ENCODE data around the gene LIX1L.

Gene LIX1L

DNA sequence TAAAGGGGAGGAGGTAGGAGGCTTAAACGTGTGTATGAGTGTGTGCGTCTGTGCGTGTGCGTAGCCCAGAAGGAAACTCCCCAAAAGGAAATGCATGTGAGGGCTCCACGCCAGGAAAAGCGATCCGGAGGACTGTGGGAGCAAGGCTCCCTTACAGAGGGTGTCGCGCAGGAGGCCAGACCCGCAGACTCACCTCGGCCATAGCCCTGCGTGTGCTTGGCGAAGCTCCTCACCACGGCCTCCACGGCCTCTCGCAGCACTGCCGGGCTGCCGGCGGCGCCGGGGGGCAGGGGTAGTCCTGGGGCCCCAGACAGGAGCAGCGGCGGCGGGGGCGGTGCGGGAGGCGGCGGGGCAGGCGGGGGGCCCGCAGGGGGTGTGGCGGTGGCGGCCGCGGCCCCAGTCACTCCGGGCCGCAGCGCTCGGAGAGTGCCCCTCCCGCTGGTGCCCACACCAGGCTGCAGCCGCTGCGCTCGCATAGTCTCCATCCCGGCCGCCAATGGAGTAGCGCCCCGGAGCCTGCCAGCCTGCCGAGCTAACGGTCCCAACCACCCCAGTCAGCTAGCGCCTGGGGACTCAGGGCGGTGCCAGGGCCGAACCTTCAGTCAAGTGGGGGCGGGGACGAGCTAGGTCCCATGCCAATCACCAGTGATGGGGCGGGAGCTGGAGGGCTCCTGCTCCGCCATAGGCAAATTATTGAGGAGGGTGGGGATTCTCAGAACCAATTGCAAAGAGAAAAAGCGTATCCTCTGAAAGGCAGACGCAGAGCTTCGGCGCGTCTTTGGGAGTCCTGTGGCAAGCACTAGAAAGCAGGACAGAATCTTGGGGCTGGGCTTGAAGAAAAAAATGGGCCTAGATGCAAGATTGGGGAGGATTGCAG, at the start of gene LIX1L:
TSS of gene LIX1L (minus strand) at position 575 of the 877 bp plus-strand sequence. CDS start at position 485, 90 bp downstream.
- DNase-seq = peak; percentile 94

DNA sequence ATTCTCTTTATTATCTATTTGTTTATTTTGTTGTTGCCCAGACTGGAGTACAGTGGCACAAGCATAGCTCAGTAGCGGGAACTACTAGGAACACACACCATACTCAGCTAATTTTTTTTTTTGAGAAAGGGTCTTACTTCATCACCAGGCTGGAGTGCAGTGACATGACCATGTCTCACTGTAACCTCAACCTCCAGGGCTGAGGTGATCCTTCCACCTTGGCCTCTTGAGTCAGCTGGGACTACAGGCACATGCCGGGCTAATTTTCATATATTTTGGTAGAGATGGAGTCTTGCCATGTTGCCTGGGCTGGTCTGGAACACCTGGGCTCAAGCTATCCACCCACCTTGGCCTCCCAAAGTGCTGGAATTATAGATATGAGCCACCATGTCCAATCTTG, 43.9 kb upstream of the LIX1L start:
- DNase-seq = no peak

DNA sequence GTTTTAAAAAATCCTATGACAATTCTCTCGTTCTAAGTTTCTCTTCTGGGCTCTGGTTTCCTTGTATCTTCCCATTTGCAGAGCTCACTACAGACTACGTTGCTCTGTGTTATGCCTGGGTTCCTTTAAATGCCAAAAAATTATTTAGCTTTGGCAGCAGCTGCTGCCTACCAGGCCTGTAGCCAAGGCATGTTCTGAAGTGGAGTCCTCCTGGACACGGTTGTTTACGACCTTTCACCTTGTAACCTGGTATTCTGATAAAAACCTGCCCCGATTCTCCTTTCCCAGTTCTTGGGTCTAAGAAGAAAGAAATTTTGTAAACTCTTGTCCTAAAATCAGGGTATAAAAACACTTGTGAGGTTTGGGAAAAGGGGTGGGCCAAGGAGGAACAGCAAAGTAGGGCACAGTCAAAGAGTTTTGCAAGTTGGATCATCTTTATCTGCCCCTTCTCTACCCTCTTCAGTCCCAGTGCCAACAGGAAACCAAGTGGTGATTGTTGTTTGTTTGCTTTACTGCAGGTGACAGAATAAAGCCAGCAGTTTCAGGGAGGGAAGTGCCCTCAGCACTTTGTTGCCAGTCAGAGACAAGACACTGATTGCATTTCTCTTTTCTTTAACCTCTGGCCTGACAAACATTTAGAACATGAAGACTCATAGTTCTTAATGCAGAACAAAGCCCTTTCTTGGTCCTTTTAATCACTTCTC, 41.7 kb upstream of the LIX1L start:
- peak; percentile 86 for DNase-seq

DNA sequence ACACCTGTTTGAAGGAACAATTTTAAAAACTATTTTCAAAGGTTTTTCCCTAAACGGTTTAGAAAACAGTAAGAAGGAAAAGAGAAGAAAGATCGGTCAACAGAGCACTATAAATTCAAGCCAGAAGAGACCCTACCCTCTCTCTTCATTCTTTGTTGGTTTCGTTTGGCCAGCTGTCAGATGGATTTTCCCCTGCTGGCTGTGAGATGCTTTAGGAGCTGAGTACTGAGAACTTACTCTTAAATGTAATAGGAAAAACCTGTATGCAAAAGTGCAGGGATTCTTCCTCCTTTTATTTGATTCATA, 39.9 kb upstream of the LIX1L start:
- DNase-seq = no peak

DNA sequence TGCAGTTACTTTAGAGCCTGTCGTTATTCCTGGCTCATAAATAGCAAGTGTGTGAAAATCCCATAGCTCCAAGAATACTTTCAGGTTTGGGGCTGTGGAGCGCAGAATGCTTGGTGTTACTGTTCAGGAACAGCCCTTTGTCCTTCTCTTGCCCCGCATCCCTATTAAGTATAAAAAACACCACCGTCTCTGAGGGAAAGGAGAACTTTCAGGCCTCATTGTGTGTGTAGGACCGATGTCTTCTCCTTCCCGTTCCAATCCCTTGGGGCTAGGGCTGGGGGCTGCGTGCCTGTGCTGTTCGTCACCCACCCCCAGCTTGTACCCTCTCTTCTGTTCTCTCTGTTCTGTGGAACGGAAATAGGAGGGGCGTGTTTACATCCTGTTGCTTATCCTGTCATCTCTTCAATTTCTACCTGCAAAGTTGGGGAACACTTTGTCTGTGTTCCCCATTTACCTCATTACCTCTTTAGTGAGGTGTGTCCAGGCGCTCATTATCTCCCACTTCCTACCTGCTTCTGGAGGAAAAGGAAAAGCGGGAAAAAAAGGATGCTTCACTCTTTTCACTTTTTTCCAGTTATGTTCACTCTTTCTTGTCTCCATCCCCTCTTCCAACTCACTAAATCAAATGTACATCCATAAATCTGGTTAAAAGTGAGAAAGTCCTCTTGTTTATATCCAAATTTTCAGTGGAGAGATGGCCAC, 39.4 kb upstream of the LIX1L start:
- DNase-seq = no peak

DNA sequence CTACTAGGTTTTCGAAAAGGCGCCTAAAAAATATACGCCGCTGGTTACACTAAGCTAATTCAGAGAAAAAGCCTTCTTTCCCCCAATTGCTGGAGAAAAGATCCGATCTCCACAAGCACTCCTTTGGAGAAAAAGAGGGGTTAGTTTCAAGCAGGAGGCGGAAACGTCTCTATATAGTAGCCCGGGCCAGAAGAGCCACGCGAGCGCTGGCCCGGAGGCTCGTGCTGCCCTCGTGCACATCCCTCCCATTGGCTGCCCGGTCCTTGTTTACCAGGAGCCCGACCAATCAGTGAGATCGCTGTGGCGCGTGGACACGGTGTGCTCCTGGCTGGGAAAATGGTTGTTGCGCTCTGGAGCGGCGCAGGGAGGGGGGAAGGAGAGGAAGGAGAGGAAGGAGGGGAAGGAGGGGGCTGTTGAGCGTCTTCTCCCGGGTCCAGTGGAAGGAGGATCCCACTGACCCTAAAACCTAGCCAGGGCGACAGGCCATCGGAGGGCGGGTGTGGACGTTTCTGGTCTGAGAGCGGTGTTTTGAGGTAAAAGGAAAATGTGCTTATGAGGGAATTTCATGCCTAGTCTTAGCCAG, 38.7 kb upstream of the LIX1L start, which contains the start of gene TXNIP:
TSS of gene TXNIP (minus strand) at position 147 of the 583 bp plus-strand sequence. CDS start 313 bp downstream, outside the sequence.
- DNase-seq = peak; percentile 97

DNA sequence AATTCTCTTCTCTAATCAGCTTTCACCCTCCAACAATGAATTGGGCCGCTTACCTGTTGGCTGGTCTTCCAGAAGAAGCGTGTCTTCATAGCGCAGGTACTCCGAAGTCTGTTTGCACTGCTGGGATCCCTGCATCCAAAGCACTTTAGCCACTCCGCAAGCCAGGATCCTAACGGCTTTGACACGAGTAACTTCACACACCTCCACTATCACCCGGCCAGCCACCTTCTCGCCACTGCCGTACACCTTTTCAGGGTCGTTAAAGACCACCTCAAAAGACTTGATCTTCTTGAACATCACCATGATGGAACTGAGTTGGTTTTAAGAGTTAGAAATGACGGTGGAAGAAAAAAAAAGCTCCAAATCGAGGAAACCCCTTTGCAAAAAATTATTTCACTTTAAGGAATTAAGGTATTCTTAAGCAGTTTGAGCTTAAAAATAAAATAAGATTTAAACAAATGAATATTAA, 38.2 kb upstream of the LIX1L start:
- no peak for DNase-seq

DNA sequence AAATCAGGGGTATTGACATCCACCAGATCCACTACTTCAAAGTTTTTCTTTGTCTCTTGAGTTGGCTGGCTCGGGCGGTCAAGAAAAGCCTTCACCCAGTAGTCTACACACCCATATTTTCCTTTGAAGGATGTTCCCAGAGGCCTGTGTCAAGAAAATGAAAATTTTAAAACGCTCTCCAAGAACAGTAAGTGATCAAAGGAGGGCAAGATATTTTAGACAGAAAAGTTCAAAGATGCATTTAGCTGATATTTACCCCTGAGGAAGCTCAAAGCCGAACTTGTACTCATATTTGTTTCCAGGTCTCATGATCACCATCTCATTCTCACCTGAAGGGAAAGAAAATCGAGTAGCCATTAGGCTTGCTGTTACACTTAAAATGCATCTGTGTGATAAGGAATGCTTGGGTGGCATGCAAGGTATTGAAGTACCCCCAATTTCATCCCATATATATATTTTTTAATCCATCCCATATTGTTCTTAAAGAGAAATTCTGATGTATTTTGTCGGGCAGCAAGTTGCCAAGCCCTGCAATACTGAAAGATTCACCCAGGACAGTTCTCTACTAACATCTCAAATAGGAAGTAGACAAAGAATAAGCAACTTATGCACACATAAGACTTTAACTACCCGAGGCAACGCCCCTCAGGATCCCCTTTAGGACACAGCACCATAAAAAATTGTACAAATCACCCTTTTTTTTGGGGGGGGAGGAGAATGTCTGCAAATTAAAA, 37.5 kb upstream of the LIX1L start:
- DNase-seq = no peak

DNA sequence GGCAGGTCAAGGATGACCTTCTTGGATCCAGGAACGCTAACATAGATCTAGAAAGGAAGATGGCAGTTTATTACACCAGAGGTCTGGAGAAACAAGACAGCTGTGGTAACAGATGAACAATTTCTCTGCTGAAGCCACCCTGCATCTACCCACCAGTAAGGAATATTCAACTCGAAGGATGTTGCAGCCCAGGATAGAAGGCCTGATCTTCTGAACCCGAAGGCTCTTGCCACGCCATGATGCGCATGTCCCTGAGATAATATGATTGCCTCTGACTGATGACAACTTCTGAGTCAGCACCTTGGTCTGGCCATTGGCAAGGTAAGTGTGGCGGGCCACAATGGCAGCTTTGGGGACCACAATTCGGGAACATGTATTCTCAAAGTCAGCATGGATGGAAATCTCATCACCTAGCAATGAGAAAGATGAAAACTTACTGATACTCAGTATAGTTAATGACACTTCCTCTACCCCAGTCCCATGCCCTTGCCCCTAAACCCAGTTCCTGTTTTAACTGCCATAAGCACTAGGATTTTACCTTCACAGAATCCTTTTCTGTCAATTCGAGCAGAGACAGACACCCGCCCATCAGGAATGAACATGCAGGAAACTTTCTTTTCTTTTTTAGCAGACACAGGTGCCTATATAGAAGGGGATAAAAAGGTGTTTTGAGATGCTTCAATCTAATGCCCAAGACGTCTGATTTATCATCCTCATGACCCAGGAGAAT, 36.7 kb upstream of the LIX1L start:
- no peak for DNase-seq

DNA sequence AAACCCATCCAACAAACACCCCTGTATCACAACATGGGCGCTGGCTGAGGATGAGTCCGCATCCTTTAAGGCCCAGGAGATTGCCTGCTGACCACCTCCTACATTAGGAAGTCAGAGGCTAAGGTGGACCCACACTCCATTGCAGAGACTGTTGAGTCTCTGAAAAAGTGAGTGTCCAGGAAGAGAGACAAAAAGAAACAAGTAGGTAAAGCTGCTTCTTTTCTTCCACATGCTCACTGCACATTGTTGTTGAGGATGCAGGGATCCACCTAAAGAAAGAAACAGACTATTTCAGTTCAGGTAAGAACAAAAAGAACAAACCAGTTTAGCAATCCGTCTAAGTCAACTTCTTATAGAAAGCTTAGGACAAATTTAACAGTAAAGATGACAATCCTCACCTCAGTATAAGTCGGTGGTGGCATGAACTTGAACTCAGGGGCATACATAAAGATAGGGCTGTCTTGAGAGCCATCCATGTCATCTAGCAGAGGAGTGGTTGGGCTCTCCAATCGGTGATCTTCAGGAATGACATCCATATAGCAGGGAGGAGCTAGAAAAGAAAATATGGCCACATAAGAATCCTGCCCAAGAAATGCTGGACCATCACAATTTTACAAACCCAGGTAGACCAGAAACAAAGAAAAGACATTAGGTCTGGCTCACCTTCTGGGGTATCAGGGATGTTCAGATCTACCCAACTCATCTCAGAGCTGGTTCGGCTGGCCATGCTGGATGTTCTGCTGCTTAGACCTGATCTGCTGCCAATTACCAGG, 36.0 kb upstream of the LIX1L start:
- DNase-seq = no peak

DNA sequence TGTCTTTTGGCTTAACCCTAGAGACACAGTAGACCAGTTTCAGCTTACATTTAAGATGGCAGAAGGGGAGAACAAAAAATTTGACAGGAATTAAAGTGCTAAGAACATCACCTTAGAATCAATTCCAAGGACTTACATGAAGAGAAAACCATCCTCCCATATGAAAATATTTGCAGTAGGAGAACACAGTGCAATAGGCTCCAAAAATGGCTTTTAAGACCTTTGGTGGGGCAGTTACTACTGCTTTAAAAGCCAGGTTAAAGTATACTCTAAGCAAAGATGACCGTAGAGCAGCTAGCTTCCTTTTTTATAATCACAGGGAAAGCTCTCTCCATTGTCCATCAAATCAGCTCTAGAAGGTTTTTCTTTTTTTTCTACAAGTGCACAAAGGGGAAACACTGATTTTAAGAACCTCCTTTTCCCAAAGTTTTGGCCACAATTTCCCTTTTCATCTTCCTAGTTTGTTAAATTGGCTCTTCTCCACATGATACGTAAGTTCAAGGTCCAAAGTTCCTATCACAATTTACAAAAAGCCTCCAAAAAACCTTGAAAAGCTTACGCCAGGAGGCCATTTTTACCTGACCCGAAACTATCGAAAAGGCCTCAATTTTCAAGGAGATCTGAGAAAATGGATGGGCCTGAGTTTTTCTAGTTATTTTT, 35.3 kb upstream of the LIX1L start:
- DNase-seq = no peak

DNA sequence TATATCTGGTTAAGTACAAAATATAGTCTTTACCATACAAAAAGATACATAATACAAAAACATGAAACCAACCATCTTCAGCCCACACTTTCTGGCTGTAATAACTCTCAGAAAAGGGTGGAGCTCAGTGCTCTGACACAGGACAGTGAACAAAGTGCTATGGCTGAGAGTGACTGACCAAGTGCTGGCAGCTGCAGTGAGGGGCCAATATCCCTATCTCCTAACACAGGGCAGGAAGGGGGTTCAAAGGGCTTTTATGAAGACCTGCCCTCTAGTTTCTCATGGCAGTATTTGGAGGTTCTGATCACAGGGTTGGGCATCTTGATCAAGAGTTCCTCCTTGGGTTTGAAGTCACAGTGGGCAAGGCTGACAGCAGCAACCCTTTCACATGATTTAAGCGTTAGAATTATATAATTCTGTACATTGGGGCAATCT, 34.7 kb upstream of the LIX1L start:
- no peak for DNase-seq

DNA sequence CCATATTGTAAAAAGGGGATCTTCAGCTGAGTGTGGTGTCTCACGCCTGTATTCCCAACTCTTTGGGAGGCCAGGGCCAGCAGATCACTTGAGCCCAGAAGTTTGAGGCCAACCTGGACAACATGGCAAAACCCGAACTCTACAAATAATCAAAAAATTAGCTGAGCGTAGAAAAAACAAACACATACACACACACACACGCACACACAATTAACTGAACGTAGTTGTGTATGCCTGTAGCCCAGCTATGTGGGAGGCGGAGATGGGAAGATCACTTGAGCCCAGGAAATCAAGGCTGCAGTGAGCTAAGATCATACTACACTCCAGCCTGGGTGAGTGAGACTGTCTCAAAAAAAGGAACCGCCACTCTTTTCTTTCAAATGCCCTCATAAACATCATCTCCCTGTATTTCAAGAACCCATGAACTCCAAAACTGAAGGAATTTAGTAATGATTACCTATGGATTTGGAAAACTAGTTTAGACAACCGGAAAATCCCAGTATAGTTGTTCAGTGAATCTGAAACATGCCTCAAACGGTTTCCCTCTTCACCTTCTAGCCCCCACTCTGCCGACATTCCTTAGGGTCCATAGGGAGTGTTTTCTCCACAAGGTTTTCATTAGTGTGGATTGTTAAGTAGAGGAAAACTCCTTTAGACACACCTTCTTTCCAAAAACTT, 34.1 kb upstream of the LIX1L start:
- DNase-seq = no peak

DNA sequence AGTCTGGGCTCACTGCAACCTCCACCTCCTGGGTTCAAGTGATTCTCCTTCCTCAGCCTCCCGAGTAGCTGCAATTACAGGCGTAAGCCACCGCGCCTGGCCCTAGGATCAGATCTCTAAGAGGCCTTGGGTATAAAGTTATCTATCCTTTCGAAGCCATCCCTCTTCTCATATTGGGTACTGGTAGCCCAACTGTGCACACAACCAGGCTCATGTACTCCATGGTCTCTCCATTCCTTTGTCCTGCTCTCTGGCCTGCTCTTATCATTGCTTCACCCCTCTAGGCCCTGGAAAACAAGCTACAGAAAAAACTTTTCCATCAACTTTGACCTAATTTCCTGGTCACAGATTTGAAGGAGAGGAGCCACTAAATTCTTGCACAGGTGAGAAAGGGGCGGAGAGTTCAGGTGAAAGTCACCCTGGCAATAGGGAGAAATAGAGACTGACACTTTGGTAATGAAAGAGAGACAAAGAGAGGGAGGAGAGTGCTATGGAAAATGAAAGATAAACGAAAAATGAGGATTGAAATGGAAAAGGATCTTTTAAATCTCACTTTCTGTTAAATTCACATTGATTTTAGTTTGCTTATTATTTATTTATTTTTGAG, 32.5 kb upstream of the LIX1L start:
- DNase-seq = no peak

DNA sequence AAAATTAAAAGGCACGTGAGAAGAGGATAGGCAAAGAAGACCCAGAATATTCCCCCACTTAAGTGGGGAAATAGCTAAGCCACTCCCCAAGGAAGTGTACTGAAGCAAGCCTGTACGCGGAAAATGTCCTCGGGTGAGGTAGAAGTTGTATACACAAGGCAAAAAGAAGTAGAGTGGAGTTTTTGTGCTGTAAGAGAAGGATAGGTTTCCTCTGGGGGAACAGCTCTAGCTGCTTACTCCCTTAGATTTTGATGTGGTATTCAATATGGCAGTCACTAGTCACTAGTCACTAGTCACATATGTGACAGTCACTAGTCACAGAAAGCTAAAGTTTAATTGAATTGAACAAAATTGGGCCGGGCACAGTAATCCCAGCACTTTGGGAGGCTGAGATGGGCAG, 31.0 kb upstream of the LIX1L start:
- DNase-seq = no peak

DNA sequence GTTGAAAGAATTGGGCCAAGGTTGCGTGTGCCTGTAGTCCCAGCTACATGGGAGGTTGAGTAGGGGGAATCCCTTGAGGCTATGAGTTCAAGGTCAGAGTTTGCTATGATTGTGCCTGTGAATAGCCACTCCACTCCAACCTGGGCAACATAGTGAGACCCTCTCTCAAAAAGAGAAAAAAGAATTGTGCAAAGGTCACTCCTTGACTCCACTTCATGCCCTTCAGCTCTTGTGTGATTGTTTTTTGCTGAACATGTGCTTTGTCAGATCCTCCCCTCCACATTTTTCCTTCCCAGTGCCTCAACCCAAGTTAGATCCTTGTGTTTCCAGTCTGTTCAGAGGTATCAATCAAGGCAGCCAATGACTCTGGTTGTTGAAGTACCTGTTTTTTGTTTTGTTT, 30.1 kb upstream of the LIX1L start:
- DNase-seq = no peak

DNA sequence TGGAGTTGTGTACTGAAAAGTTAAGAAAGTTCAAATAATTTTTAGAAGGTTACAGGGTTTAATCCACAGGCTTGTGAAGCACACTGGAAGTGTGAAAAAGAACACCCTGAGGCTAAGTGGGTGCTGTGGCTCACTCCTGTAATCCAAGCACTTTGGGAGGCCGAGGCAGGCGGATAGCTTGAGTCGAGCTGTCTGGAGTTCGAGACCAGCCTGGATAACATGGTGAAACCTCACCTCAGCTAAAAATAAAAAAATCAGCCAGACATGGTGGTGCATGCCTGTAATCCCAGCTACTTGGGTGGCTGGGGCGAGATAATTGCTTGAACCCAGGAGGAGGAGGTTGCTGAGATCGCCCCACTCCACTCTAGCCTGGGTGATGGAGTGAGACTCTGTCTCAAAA, 28.7 kb upstream of the LIX1L start:
- DNase-seq = no peak

DNA sequence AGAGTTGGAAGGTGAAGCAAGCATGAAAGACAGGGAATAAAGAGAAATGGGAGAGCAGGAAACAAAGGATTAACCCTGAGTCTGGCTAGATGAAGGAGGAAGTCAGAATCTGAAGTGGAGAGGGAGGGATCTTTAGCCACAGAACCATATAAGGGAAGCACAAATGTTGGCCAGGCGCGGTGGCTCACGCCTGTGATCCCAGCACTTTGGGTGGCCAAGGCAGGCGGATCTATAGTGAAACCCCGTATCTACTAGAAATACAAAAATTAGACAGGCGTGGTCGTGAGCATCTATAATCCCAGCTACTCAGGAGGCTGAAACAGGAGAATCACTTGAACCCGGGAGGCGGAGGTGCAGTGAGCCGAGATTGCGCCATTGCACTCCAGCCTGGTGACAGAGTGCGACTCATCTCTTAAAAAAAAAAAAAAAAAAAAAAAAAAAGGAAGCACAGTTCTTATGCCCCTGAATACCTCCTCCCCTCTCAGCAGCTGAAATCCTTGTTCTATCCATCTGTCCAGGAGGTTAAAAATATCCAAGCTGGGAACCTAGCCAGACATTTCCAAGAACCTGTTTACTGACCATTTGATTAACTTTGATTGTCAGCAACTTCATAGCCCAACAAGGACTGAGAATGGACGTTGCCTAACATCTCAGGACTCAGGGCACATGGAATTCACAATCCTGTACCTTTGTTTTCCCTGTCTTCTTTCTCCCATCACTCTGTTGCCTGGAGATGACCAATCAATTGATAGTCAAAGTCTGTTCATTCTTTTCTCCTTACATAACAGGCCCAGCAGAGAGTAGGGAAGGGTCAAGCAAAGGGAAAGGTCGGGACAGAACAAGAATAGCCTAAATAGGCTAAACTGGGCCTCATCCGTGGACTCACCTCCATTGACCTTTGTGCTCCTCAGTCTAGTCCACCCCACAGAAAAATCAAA, 28.0 kb upstream of the LIX1L start:
- DNase-seq = peak; percentile 93
